Adipocyte (in vitro differentiated cells): ENCODE data around the gene BABAM1.

Experiments
- DNase-seq: peaks from one replicate; pipeline ENCODE4 v3.0.0-alpha.2; 2015; ENCODE audit warnings: low read depth
- H3K27me3 ChIP-seq: replicated peaks from 2 replicates; pipeline ENCODE4 v1.7.0; 2013; ENCODE audit warnings: mild to moderate bottlenecking, low read length, moderate library complexity; ENCODE audit not compliant: control insufficient read depth, insufficient read depth
- H3K36me3 ChIP-seq: 2 replicates; pipeline ENCODE4 v1.7.0; 2013; ENCODE audit warnings: low read length, mild to moderate bottlenecking, moderate library complexity; ENCODE audit not compliant: control insufficient read depth, insufficient read depth, severe bottlenecking
- H3K4me1 ChIP-seq: 2 replicates; pipeline ENCODE4 v1.7.0; 2013; ENCODE audit warnings: mild to moderate bottlenecking, low read length, moderate library complexity; ENCODE audit not compliant: control insufficient read depth, insufficient read depth
- H3K4me3 ChIP-seq: 2 replicates; pipeline ENCODE4 v1.7.0; 2013; ENCODE audit warnings: mild to moderate bottlenecking, low read length, moderate library complexity
- H3K9ac ChIP-seq: 2 replicates; pipeline ENCODE4 v1.7.0; 2013; ENCODE audit warnings: mild to moderate bottlenecking, low read length, moderate library complexity
- H3K9me3 ChIP-seq: 2 replicates; pipeline ENCODE4 v1.7.0; 2013; ENCODE audit warnings: mild to moderate bottlenecking, low read length, moderate library complexity; ENCODE audit not compliant: control insufficient read depth

Gene BABAM1

GRCh38 chr19:17306285-17306714 lies 39.1 kb downstream of the BABAM1 start:
- peaks cover 43% of the 10 kb centered on the region for H3K4me1 ChIP-seq
- no peaks in the 10 kb centered on the region for H3K9me3 ChIP-seq
- peak overlapping the region; percentile 92 for H3K4me3 ChIP-seq
- H3K27me3 ChIP-seq = no peaks in the 10 kb centered on the region
- H3K36me3 ChIP-seq = no peaks in the 10 kb centered on the region
- peak overlapping the region; percentile 95 for H3K9ac ChIP-seq
- DNase-seq = no peak

GRCh38 chr19:17307876-17308377 lies 40.7 kb downstream of the BABAM1 start:
- Histone ChIP-seq H3K9me3 (no peaks in the 10 kb centered on the region), H3K4me1 (peaks cover 53% of the 10 kb centered on the region)
- no peak for DNase-seq

GRCh38 chr19:17309198-17309964 lies 42.1 kb downstream of the BABAM1 start, which contains the start of gene DDA1:
Gene DDA1 (plus strand): TSS chr19:17309563. CDS start chr19:17309655, 92 bp downstream.
- Histone ChIP-seq H3K4me3 (peak within 1 kb of the TSS; percentile 98), H3K9me3 (no peaks in the 10 kb centered on the region), H3K9ac (peak within 1 kb of the TSS; percentile 97), H3K27me3 (no peaks in the 10 kb centered on the region), H3K36me3 (peaks cover 10% of the 10 kb centered on the region), H3K4me1 (peaks cover 43% of the 10 kb centered on the region)
- DNase-seq = peak; percentile 100

More at GRCh38 chr19:17307876-17308377, 40.7 kb downstream of the BABAM1 start:
- H3K36me3 ChIP-seq = no peaks in the 10 kb centered on the region
- H3K27me3 ChIP-seq = no peaks in the 10 kb centered on the region
- H3K9ac ChIP-seq = no peak overlapping the region
- no peak overlapping the region for H3K4me3 ChIP-seq

- Histone ChIP-seq H3K9me3 (no peaks in the 10 kb centered on the region), H3K4me3 (peak overlapping the region; percentile 98), H3K36me3 (peaks cover 16% of the 10 kb centered on the region), H3K4me1 (peaks cover 37% of the 10 kb centered on the region), H3K9ac (peak overlapping the region; percentile 97), H3K27me3 (no peaks in the 10 kb centered on the region)
- DNase-seq = peak; percentile 35
Measured at GRCh38 chr19:17309965-17310461, 42.8 kb downstream of the BABAM1 start.

- H3K4me3 ChIP-seq = peak overlapping the region; percentile 67
- peak; percentile 76 for DNase-seq
- H3K27me3 ChIP-seq = no peaks in the 10 kb centered on the region
- no peaks in the 10 kb centered on the region for H3K9me3 ChIP-seq
- peak overlapping the region; percentile 60 for H3K9ac ChIP-seq
- peaks cover 29% of the 10 kb centered on the region for H3K4me1 ChIP-seq
- H3K36me3 ChIP-seq = peaks cover 25% of the 10 kb centered on the region
Measured at GRCh38 chr19:17311455-17312188, 44.4 kb downstream of the BABAM1 start.

GRCh38 chr19:17312189-17313113 lies 45.2 kb downstream of the BABAM1 start:
- peak overlapping the region; percentile 60 for H3K9ac ChIP-seq
- H3K36me3 ChIP-seq = peaks cover 25% of the 10 kb centered on the region
- no peaks in the 10 kb centered on the region for H3K9me3 ChIP-seq
- no peaks in the 10 kb centered on the region for H3K27me3 ChIP-seq
- no peak for DNase-seq
- H3K4me1 ChIP-seq = peaks cover 26% of the 10 kb centered on the region
- H3K4me3 ChIP-seq = peak overlapping the region; percentile 67

- no peaks in the 10 kb centered on the region for H3K9me3 ChIP-seq
- H3K9ac ChIP-seq = no peak overlapping the region
- no peak overlapping the region for H3K4me3 ChIP-seq
- H3K27me3 ChIP-seq = no peaks in the 10 kb centered on the region
- peaks cover 26% of the 10 kb centered on the region for H3K4me1 ChIP-seq
- no peak for DNase-seq
- H3K36me3 ChIP-seq = peaks cover 28% of the 10 kb centered on the region
Measured at GRCh38 chr19:17314007-17314593, 46.9 kb downstream of the BABAM1 start.

- no peaks in the 10 kb centered on the region for H3K9me3 ChIP-seq
- no peak overlapping the region for H3K9ac ChIP-seq
- H3K36me3 ChIP-seq = peaks cover 53% of the 10 kb centered on the region
- no peak for DNase-seq
- H3K27me3 ChIP-seq = no peaks in the 10 kb centered on the region
- H3K4me3 ChIP-seq = no peak overlapping the region
- peaks cover 16% of the 10 kb centered on the region for H3K4me1 ChIP-seq
Measured at GRCh38 chr19:17318966-17319365, 51.7 kb downstream of the BABAM1 start.

GRCh38 chr19:17319473-17320238 lies 52.4 kb downstream of the BABAM1 start:
- DNase-seq = no peak
- Histone ChIP-seq H3K9me3 (no peaks in the 10 kb centered on the region), H3K27me3 (no peaks in the 10 kb centered on the region), H3K4me1 (peaks cover 16% of the 10 kb centered on the region), H3K4me3 (no peak overlapping the region), H3K9ac (no peak overlapping the region), H3K36me3 (peaks cover 46% of the 10 kb centered on the region)

- Histone ChIP-seq H3K27me3 (no peaks in the 10 kb centered on the region), H3K9ac (no peak overlapping the region), H3K9me3 (no peaks in the 10 kb centered on the region), H3K4me3 (no peak overlapping the region), H3K36me3 (peaks cover 40% of the 10 kb centered on the region), H3K4me1 (peaks cover 20% of the 10 kb centered on the region)
- DNase-seq = no peak
Measured at GRCh38 chr19:17320435-17320834, 53.2 kb downstream of the BABAM1 start.
